ENCODE measurements around the gene LLGL2. TPM values are rescaled to one million over a fixed set of nuclear protein-coding genes. Genes with fewer than 3 reads are reported as not detected.

The LLGL2 gene
- polyA plus RNA-seq, 1 donor (not counting 4 experiments of a cell fraction or from before 2014, with no cell fraction given): 13.8 TPM

DNA sequence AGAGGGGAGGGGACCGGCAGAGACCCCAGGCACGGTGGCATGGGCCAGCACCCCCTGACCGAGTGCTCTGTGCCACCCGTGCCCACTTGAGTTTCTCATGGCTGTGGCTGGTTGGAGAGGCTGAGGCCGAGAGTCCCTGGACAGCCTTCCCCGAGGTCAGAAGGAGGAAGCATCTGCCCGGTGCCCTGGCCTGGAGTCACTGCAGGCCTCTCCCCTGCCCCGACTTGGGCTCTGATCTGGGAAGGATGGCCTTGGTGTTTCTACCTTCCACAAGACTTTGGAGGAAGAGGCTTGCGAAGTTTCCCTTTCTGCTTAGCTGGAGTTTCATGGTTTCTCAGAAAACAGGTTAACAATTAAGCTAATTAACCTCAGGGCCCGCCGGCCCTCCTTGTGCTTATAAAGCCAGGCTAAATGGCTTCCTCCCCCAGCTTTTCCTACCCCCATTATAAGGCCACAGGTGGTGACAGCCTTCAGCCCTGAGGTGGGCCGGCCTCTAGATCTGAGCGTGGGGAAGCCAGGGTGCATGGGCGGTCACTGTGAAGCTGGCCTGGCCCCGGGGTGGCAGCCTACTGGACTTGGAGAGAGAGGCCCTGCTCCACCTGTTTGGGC, 17.3 kb downstream of the LLGL2 start:
- FAIRE-seq: no peak
- Histone ChIP-seq H3K27me3 (ENCODE audit: control insufficient read depth, extremely low read depth, insufficient read depth, low read length) (no peaks in the 10 kb centered on the region), H3K9me3 (ENCODE audit: control insufficient read depth, low read depth, low read length) (no peaks in the 10 kb centered on the region), H2AFZ (ENCODE audit: control insufficient read depth, low read length) (no peak overlapping the region), H3K4me3 (ENCODE audit: control insufficient read depth in 2 of 3, extremely low read depth in 1 of 3, insufficient read depth in 2 of 3, low read depth in 1 of 3, low read length in 3 of 3) (no peak overlapping the region), H3K9me1 (ENCODE audit: control insufficient read depth, extremely low read depth, insufficient read depth, low read length) (no peaks in the 10 kb centered on the region), H3K27ac (ENCODE audit: control insufficient read depth, insufficient read depth, low read length) (no peak overlapping the region), H3K4me2 (ENCODE audit: control insufficient read depth, extremely low read depth, insufficient read depth, low read depth, low read length) (no peak overlapping the region), H3K79me2 (ENCODE audit: control insufficient read depth, insufficient read depth, low read length) (no peaks in the 10 kb centered on the region), H3K36me3 (ENCODE audit: control insufficient read depth in 2 of 2, extremely low read depth in 1 of 2, insufficient read depth in 2 of 2, low read length in 2 of 2) (peaks cover 0 to 4% of the 10 kb centered on the region in 2 experiments), H4K20me1 (ENCODE audit: control insufficient read depth, extremely low read depth, insufficient read depth, low read length) (peaks cover 2% of the 10 kb centered on the region), H3K4me1 (ENCODE audit: control insufficient read depth, extremely low read depth, insufficient read depth, low read length) (peaks cover 8% of the 10 kb centered on the region), H3K9ac (ENCODE audit: control insufficient read depth, extremely low read depth, insufficient read depth, low read length) (no peak overlapping the region)
- DNase-seq (ENCODE audit: low read depth, low spot score): no peak
- dilution Hi-C loops (cut with MboI; ENCODE audit: extremely low pct_ligation_motif_present, low sequenced_read_pairs): no loop called here
- TF ChIP-seq EZH2 (IDR thresholded peaks at IDR 0.05; ENCODE audit: low read length) (no peak), CTCF (optimal IDR thresholded peaks at IDR 0.05 in 1 of 3, IDR thresholded peaks at IDR 0.05 in 1 of 3, conservative IDR thresholded peaks at IDR 0.05 in 1 of 3; ENCODE audit: extremely low read depth in 1 of 3, insufficient read depth in 2 of 3, low read length in 3 of 3) (no peak)

GRCh38 chr17:75544250-75544649, 18.8 kb downstream of the LLGL2 start:
- H3K9me1 ChIP-seq (ENCODE audit: control insufficient read depth, extremely low read depth, insufficient read depth, low read length): no peaks in the 10 kb centered on the region
- dilution Hi-C loops (cut with MboI; ENCODE audit: extremely low pct_ligation_motif_present, low sequenced_read_pairs): no loop called here
- H3K9ac ChIP-seq (ENCODE audit: control insufficient read depth, extremely low read depth, insufficient read depth, low read length): no peak overlapping the region
- H3K4me3 ChIP-seq (ENCODE audit: control insufficient read depth in 2 of 3, extremely low read depth in 1 of 3, insufficient read depth in 2 of 3, low read depth in 1 of 3, low read length in 3 of 3): no peak overlapping the region
- H3K4me2 ChIP-seq (ENCODE audit: control insufficient read depth, extremely low read depth, insufficient read depth, low read depth, low read length): no peak overlapping the region
- no peak overlapping the region for H2AFZ ChIP-seq (ENCODE audit: control insufficient read depth, low read length)
- H4K20me1 ChIP-seq (ENCODE audit: control insufficient read depth, extremely low read depth, insufficient read depth, low read length): peaks cover 2% of the 10 kb centered on the region
- FAIRE-seq (no peak), DNase-seq (ENCODE audit: low read depth, low spot score) (no peak)
- no peaks in the 10 kb centered on the region for H3K9me3 ChIP-seq (ENCODE audit: control insufficient read depth, low read depth, low read length)
- H3K36me3 ChIP-seq (ENCODE audit: control insufficient read depth in 2 of 2, extremely low read depth in 1 of 2, insufficient read depth in 2 of 2, low read length in 2 of 2): peaks cover 0 to 2% of the 10 kb centered on the region in 2 experiments
- H3K27ac ChIP-seq (ENCODE audit: control insufficient read depth, insufficient read depth, low read length): no peak overlapping the region
- H3K27me3 ChIP-seq (ENCODE audit: control insufficient read depth, extremely low read depth, insufficient read depth, low read length): no peaks in the 10 kb centered on the region
- TF ChIP-seq CTCF (optimal IDR thresholded peaks at IDR 0.05 in 1 of 3, IDR thresholded peaks at IDR 0.05 in 1 of 3, conservative IDR thresholded peaks at IDR 0.05 in 1 of 3; ENCODE audit: extremely low read depth in 1 of 3, insufficient read depth in 2 of 3, low read length in 3 of 3) (no peak), EZH2 (IDR thresholded peaks at IDR 0.05; ENCODE audit: low read length) (no peak)
- peaks cover 14% of the 10 kb centered on the region for H3K4me1 ChIP-seq (ENCODE audit: control insufficient read depth, extremely low read depth, insufficient read depth, low read length)
- H3K79me2 ChIP-seq (ENCODE audit: control insufficient read depth, insufficient read depth, low read length): no peaks in the 10 kb centered on the region

Measured in keratinocyte (primary cell).